ENCODE results near the gene GHRH. TPM values are rescaled to one million over a fixed set of nuclear protein-coding genes. Genes with fewer than 3 reads are reported as not detected.

The GHRH gene
- total RNA-seq, 1 experiment from 2014 or later, result not detected

DNA sequence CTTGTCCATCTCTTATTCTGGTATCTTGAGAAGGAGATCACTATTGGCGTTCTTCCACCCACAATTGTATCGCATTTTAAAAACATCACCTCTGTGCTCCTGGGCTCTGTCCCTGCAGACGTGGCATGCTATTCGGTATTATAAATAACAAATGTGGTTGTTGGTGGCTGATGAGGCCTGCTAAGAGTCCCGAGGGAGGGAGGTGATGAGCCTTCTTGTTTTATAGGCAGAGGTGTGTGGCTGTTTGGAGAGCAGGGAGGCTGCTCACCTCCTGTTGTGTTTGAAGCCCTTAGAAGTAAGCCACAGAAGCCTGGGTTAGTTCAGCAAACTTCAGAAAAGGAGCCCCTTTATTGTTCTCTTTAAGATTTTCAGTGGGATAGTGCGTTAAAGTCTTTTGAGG lies 43.5 kb upstream of the GHRH start:
- no peak overlapping the region for H4K91ac ChIP-seq (ENCODE audit: insufficient read length, low read depth, low read length)
- no peak overlapping the region for H3K9ac ChIP-seq (ENCODE audit: extremely low read depth, insufficient read length, low read length)
- no peaks in the 10 kb centered on the region for H4K20me1 ChIP-seq (ENCODE audit: control insufficient read depth, insufficient read depth, insufficient read length)
- no peak for DNase-seq
- H3K27me3 ChIP-seq (ENCODE audit: insufficient read depth, low read length), result no peaks in the 10 kb centered on the region
- Mint-ChIP-seq H3K36me3 (ENCODE audit: insufficient read depth in 1 of 3, low read depth in 3 of 3) (peaks cover 23 to 51% (median 39%) of the 10 kb centered on the region in 3 experiments), H3K9me3 (no peaks in the 10 kb centered on the region), H3K4me3 (no peak overlapping the region), H3K27me3 (ENCODE audit: low read depth) (no peaks in the 10 kb centered on the region), H3K4me1 (peaks cover 9 to 15% of the 10 kb centered on the region in 2 experiments), H3K27ac (peak overlapping the region in 2 of 3 experiments; percentile 42 to 54; a peak in 4 of 7 replicates)
- H3K4me1 ChIP-seq (ENCODE audit: insufficient read depth, low read length), result no peaks in the 10 kb centered on the region
- H3K56ac ChIP-seq (ENCODE audit: insufficient read length, low read depth, low read length), result no peak overlapping the region
- H3T11ph ChIP-seq (ENCODE audit: low read length), result no peak overlapping the region
- no peak overlapping the region for H3K23ac ChIP-seq (ENCODE audit: insufficient read length, low read depth, low read length)
- H3K79me2 ChIP-seq (ENCODE audit: insufficient read depth, low read length), result no peaks in the 10 kb centered on the region; the same call in 1 of the 2 replicates
- no peak overlapping the region for H2BK12ac ChIP-seq (ENCODE audit: insufficient read length, low read depth, low read length)
- H4K5ac ChIP-seq (ENCODE audit: insufficient read length, low read depth, low read length), result no peak overlapping the region
- H3K4me2 ChIP-seq (ENCODE audit: insufficient read depth, insufficient read length, low read length), result no peak overlapping the region
- no peak overlapping the region for H4K8ac ChIP-seq (replicated peaks; ENCODE audit: insufficient read length, low read depth, low read length)
- H3K27ac ChIP-seq (ENCODE audit: insufficient read length, low read depth, low read length), result no peak overlapping the region
- H3K23me2 ChIP-seq (ENCODE audit: insufficient read length, low read depth, low read length, poor library complexity, severe bottlenecking), result no peaks in the 10 kb centered on the region
- WGBS (ENCODE audit: extremely low coverage, insufficient read length, low lambda C conversion rate), result no CpG with 5 or more reads among the region's 6 CpGs
- no peak overlapping the region for H2AK5ac ChIP-seq (ENCODE audit: insufficient read length, low read length)
- no peak overlapping the region for H3K4ac ChIP-seq (ENCODE audit: low read depth, low read length)
- H2BK20ac ChIP-seq (ENCODE audit: low read depth, low read length, poor library complexity, severe bottlenecking), result no peak overlapping the region
- H2BK120ac ChIP-seq (ENCODE audit: low read depth, low read length, poor library complexity, severe bottlenecking), result no peak overlapping the region
- H2AFZ ChIP-seq (ENCODE audit: low read length), result no peak overlapping the region
- H3K9me3 ChIP-seq (ENCODE audit: control insufficient read depth, low read depth, low read length), result no peaks in the 10 kb centered on the region
- TF ChIP-seq, protein P1, sequence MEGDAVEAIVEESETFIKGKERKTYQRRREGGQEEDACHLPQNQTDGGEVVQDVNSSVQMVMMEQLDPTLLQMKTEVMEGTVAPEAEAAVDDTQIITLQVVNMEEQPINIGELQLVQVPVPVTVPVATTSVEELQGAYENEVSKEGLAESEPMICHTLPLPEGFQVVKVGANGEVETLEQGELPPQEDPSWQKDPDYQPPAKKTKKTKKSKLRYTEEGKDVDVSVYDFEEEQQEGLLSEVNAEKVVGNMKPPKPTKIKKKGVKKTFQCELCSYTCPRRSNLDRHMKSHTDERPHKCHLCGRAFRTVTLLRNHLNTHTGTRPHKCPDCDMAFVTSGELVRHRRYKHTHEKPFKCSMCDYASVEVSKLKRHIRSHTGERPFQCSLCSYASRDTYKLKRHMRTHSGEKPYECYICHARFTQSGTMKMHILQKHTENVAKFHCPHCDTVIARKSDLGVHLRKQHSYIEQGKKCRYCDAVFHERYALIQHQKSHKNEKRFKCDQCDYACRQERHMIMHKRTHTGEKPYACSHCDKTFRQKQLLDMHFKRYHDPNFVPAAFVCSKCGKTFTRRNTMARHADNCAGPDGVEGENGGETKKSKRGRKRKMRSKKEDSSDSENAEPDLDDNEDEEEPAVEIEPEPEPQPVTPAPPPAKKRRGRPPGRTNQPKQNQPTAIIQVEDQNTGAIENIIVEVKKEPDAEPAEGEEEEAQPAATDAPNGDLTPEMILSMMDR (conservative IDR thresholded peaks at IDR 0.05), result no peak
- no peak overlapping the region for H2BK5ac ChIP-seq (ENCODE audit: insufficient read length, low read length)
- no peak overlapping the region for H2BK15ac ChIP-seq (ENCODE audit: low read depth, low read length)
- no peaks in the 10 kb centered on the region for H3K79me1 ChIP-seq (ENCODE audit: insufficient read depth, low read depth, low read length, poor library complexity, severe bottlenecking)
- no peak overlapping the region for H3K18ac ChIP-seq (ENCODE audit: insufficient read length, low read depth, low read length)
- no peak overlapping the region for H3K14ac ChIP-seq (ENCODE audit: insufficient read depth, low read length)
